Measurements from ENCODE around the gene C5orf63. TPM values are rescaled to one million over a fixed set of nuclear protein-coding genes. Genes with fewer than 3 reads are reported as not detected.
"Not testable (repeated sequence)": the region's sequence is repeated elsewhere in the genome, so short reads cannot be mapped to it uniquely, and the experiment has no call there.

Gene C5orf63
- total RNA-seq, 2 donors from 2014 or later = 5.2 to 5.6 TPM

DNA sequence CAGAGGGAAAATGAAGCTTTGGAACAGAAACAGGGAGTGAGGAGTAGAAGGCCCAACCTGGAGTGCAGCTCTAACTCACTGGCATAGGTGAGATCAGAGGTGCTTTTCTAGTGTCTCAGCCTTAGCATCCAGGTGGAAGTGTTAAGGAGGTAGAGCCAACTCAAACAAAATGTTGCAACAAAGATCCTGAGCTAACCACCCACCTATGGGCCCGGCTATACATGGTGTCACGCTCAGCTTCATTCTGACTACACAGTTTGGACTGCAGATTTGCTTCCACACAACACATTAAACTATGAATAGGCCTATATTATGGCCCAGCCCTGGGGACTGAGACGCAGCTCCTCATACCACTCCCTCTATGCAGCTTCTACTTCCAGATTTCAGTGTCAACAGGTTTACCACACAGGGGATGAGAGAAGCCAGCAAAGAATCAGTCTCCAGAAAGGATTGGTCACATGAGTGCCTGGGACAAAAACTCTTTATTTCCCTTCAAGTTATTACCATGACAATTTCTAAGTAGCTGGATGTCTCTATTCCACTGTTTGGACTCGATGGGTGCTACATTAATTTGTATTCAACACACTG lies 9.0 kb downstream of the C5orf63 start:
- ATAC-seq (no peak), DNase-seq (no peak)
- Mint-ChIP-seq H3K36me3 (ENCODE audit: low read depth) (peaks cover 3% of the 10 kb centered on the region), H3K4me3 (no peak overlapping the region), H3K4me1 (peaks cover 12% of the 10 kb centered on the region), H3K27me3 (no peaks in the 10 kb centered on the region), H3K27ac (no peak overlapping the region)
- H3K9me3 ChIP-seq (ENCODE audit: control insufficient read depth, low read length, poor library complexity, severe bottlenecking) = no peaks in the 10 kb centered on the region

DNA sequence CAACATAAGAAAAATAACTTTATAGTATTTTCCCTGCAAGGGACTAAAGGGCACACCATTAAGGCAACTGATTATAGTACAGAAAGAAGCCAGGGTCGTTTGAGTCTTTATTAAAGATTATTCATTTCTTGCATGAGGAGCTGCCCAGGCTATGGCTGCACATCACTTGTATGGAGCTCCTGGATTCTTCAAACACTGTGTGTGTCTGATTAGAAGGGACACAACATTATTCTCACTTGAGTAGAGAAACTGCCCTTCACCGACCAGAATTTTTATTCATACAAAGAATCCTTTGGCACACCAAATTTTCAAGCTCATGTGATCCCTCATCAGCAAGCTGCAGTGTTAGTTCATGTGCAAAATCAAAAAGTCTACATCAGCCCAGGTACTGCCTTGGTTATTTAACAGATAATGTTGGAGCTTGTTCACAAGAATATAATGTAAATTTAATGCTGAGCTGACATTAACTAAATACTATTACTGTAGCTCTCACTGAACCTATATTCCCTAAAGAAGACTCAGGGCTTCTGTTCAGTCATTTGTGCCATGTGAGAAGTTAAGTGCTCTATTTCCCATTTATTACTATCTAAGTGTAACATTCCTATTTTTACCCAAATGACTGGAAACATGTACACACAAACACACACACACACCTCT lies 9.9 kb downstream of the C5orf63 start:
- DNase-seq (no peak), ATAC-seq (no peak)
- H3K4me3 Mint-ChIP-seq = no peak overlapping the region
- H3K27ac Mint-ChIP-seq = no peak overlapping the region
- H3K4me1 Mint-ChIP-seq = peaks cover 5% of the 10 kb centered on the region
- peaks cover 3% of the 10 kb centered on the region for H3K36me3 Mint-ChIP-seq (ENCODE audit: low read depth)
- no peaks in the 10 kb centered on the region for H3K9me3 ChIP-seq (ENCODE audit: control insufficient read depth, low read length, poor library complexity, severe bottlenecking)
- no peaks in the 10 kb centered on the region for H3K27me3 Mint-ChIP-seq

- H3K4me1 Mint-ChIP-seq = peaks cover 5% of the 10 kb centered on the region
- H3K4me3 Mint-ChIP-seq = no peak overlapping the region
- no peaks in the 10 kb centered on the region for H3K27me3 Mint-ChIP-seq
- H3K27ac Mint-ChIP-seq = no peak overlapping the region
- no peak for DNase-seq
- H3K36me3 Mint-ChIP-seq (ENCODE audit: low read depth) = peaks cover 3% of the 10 kb centered on the region
- ATAC-seq = no peak
- H3K9me3 ChIP-seq (ENCODE audit: control insufficient read depth, low read length, poor library complexity, severe bottlenecking) = no peaks in the 10 kb centered on the region
Measured at GRCh38 chr5:127061956-127062355, 11.3 kb downstream of the C5orf63 start.

DNA sequence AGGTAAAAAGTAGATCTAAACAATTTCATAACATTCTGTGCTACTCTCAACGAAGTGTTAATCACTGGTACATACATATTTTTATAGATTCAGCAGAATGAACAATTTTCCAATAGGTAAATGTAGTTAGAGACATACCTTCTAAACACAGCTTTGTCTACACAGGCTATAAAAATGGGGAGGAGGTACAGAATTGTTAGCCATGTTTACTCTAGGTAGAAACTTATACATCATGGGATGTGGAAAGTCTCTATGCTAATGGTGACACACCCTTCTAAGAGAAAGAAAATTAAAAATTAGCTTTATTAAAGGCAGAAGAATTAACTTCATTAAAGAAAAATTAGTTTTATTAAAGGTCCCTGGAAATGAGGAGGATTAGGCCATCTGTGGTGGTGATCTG lies 11.8 kb downstream of the C5orf63 start:
- peaks cover 5% of the 10 kb centered on the region for H3K4me1 Mint-ChIP-seq
- H3K4me3 Mint-ChIP-seq = no peak overlapping the region
- H3K36me3 Mint-ChIP-seq (ENCODE audit: low read depth) = peaks cover 3% of the 10 kb centered on the region
- H3K27me3 Mint-ChIP-seq = no peaks in the 10 kb centered on the region
- no peaks in the 10 kb centered on the region for H3K9me3 ChIP-seq (ENCODE audit: control insufficient read depth, low read length, poor library complexity, severe bottlenecking)
- ATAC-seq = no peak
- no peak for DNase-seq
- H3K27ac Mint-ChIP-seq = no peak overlapping the region

- no peak overlapping the region for H3K4me3 Mint-ChIP-seq
- no peak for DNase-seq
- no peaks in the 10 kb centered on the region for H3K9me3 ChIP-seq (ENCODE audit: control insufficient read depth, low read length, poor library complexity, severe bottlenecking)
- no peaks in the 10 kb centered on the region for H3K27me3 Mint-ChIP-seq
- no peak for ATAC-seq
- H3K27ac Mint-ChIP-seq = peak overlapping the region; percentile 29
- H3K36me3 Mint-ChIP-seq (ENCODE audit: low read depth) = peaks cover 5% of the 10 kb centered on the region
- peaks cover 5% of the 10 kb centered on the region for H3K4me1 Mint-ChIP-seq
Measured at GRCh38 chr5:127060470-127060985, 12.8 kb downstream of the C5orf63 start.

GRCh38 chr5:127056896-127057295 lies 16.4 kb downstream of the C5orf63 start:
- H3K27ac Mint-ChIP-seq = no peak overlapping the region
- ATAC-seq (no peak), DNase-seq (no peak)
- no peaks in the 10 kb centered on the region for H3K27me3 Mint-ChIP-seq
- peaks cover 5% of the 10 kb centered on the region for H3K4me1 Mint-ChIP-seq
- no peaks in the 10 kb centered on the region for H3K9me3 ChIP-seq (ENCODE audit: control insufficient read depth, low read length, poor library complexity, severe bottlenecking)
- H3K4me3 Mint-ChIP-seq = no peak overlapping the region
- H3K36me3 Mint-ChIP-seq (ENCODE audit: low read depth) = peaks cover 7% of the 10 kb centered on the region

- H3K36me3 Mint-ChIP-seq (ENCODE audit: low read depth) = peaks cover 8% of the 10 kb centered on the region
- ATAC-seq = no peak
Measured at GRCh38 chr5:127055880-127056653, 17.2 kb downstream of the C5orf63 start.

DNA sequence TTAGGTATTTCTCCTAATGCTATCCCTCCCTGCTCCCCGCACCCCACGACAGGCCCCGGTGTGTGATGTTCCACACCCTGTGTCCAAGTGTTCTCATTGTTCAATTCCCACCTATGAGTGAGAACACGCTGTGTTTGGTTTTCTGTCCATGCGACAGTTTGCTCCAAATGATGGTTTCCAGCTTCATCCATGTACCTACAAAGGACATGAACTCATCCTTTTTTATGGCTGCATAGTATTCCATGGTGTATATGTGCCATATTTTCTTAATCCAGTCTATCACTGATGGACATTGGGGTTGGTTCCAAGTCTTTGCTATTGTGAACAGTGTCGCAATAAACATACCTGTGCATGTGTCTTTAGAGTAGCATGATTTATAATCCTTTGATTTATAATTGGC lies 19.8 kb downstream of the C5orf63 start:
- not testable (repeated sequence) for DNase-seq; H3K4me1 Mint-ChIP-seq; H3K9me3 ChIP-seq (ENCODE audit: control insufficient read depth, low read length, poor library complexity, severe bottlenecking); H3K36me3 Mint-ChIP-seq (ENCODE audit: low read depth); H3K27ac Mint-ChIP-seq; H3K27me3 Mint-ChIP-seq; ATAC-seq; H3K4me3 Mint-ChIP-seq

More at GRCh38 chr5:127055880-127056653, 17.2 kb downstream of the C5orf63 start:
- Mint-ChIP-seq H3K4me3 (no peak overlapping the region), H3K4me1 (peaks cover 5% of the 10 kb centered on the region), H3K27ac (no peak overlapping the region), H3K27me3 (no peaks in the 10 kb centered on the region)
- no peaks in the 10 kb centered on the region for H3K9me3 ChIP-seq (ENCODE audit: control insufficient read depth, low read length, poor library complexity, severe bottlenecking)
- DNase-seq = no peak

DNA sequence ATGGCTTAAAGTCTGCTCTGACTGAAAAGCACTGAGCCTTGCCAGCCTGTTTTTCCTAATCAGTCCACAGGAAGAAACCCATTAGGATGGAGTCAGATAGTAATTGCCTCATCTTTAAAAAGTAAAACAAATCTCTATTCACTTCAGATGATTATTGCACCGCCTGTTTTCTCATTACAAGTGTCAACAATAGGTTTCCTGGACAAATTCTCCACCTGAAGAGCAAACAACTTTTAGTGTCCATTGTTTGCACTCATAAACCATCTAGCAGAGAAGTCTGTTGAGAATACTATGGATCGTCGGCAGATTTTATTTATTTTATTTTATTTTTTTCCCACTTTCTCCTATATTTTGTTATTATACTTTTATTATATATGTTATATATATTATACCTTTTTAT lies 20.3 kb downstream of the C5orf63 start:
- Mint-ChIP-seq H3K36me3 (ENCODE audit: low read depth) (peaks cover 5% of the 10 kb centered on the region), H3K27ac (no peak overlapping the region), H3K4me1 (no peaks in the 10 kb centered on the region), H3K4me3 (no peak overlapping the region), H3K27me3 (no peaks in the 10 kb centered on the region)
- ATAC-seq (no peak), DNase-seq (no peak)
- H3K9me3 ChIP-seq (ENCODE audit: control insufficient read depth, low read length, poor library complexity, severe bottlenecking) = no peaks in the 10 kb centered on the region

DNA sequence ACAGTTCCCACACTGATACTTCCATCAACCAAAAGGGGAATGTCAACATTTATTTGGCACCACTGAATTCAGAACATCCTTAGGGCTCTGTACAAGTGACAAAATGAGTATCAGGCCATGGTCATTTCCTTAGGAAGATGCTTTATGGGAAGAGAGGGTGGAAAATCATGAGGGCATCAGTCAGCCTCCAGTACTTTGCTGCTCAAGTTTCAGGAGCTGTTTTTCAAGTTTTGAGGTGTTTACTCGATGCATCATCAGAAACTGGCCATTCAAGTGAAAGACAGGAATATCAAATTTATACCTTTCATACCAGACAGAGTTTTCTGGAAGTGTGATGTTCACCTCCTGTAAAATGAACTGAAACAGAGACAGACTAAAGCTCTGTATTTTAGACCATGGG lies 21.7 kb downstream of the C5orf63 start:
- no peaks in the 10 kb centered on the region for H3K9me3 ChIP-seq (ENCODE audit: control insufficient read depth, low read length, poor library complexity, severe bottlenecking)
- no peaks in the 10 kb centered on the region for H3K27me3 Mint-ChIP-seq
- no peak overlapping the region for H3K27ac Mint-ChIP-seq
- H3K4me3 Mint-ChIP-seq = no peak overlapping the region
- H3K4me1 Mint-ChIP-seq = no peaks in the 10 kb centered on the region
- peaks cover 7% of the 10 kb centered on the region for H3K36me3 Mint-ChIP-seq (ENCODE audit: low read depth)
- DNase-seq (no peak), ATAC-seq (no peak)

DNA sequence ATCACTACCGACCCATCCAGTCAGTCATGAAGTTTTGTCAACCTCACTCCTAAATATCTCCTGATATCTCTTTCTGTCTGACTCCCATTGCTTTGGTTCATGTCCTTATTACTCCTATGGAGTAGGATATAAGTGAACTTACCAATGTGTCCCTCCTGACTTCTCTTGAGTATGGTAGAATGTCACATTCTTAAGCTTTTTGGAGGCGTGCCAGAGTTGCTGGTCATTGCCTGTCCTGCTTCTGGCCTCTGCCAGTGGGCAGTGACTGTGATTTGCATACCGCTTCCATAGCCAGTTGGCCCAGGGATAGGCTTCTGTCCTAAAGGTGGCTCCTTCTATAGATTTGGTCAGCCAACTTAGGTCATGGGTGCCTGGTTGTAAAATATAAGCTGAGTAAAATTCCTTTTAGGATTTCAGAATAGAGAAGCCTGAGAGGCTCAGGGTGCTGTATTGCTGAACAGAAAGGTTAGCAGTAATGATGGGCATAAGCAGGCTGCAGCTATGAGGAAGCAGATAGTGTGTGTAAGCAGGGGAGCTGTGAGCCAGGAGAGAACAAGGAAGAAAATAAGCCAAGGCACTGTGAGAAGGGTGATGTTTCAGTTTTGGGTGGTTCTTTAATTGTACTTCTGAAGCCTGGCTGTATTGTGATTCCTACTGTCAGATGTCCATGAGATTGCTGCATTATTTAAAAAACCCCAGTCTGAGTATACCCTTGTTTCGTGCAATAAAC lies 26.8 kb downstream of the C5orf63 start:
- Mint-ChIP-seq H3K4me1 (no peaks in the 10 kb centered on the region), H3K27ac (no peak overlapping the region), H3K36me3 (ENCODE audit: low read depth) (peaks cover 2% of the 10 kb centered on the region), H3K4me3 (no peak overlapping the region), H3K27me3 (no peaks in the 10 kb centered on the region)
- DNase-seq (no peak), ATAC-seq (no peak)
- H3K9me3 ChIP-seq (ENCODE audit: control insufficient read depth, low read length, poor library complexity, severe bottlenecking) = no peaks in the 10 kb centered on the region

- Mint-ChIP-seq H3K4me1 (peaks cover 3% of the 10 kb centered on the region), H3K27me3 (no peaks in the 10 kb centered on the region), H3K36me3 (ENCODE audit: low read depth) (peaks cover 2% of the 10 kb centered on the region), H3K27ac (no peak overlapping the region), H3K4me3 (no peak overlapping the region)
- ATAC-seq (no peak), DNase-seq (no peak)
- H3K9me3 ChIP-seq (ENCODE audit: control insufficient read depth, low read length, poor library complexity, severe bottlenecking) = no peaks in the 10 kb centered on the region
Measured at GRCh38 chr5:127042593-127042992, 30.7 kb downstream of the C5orf63 start.

- ATAC-seq (no peak), DNase-seq (no peak)
- H3K36me3 Mint-ChIP-seq (ENCODE audit: low read depth) = no peaks in the 10 kb centered on the region
- H3K4me3 Mint-ChIP-seq = no peak overlapping the region
- H3K9me3 ChIP-seq (ENCODE audit: control insufficient read depth, low read length, poor library complexity, severe bottlenecking) = no peaks in the 10 kb centered on the region
- H3K27me3 Mint-ChIP-seq = no peaks in the 10 kb centered on the region
- no peak overlapping the region for H3K27ac Mint-ChIP-seq
- peaks cover 3% of the 10 kb centered on the region for H3K4me1 Mint-ChIP-seq
Measured at GRCh38 chr5:127041571-127041970, 31.7 kb downstream of the C5orf63 start.
